Panc1 (cell line): ENCODE measurements around the gene CEBPB. TPM values are rescaled to one million over a fixed set of nuclear protein-coding genes. Genes with fewer than 3 reads are reported as not detected.

Experiments used
- ATAC-seq: fragments of 200-7000 bp; cut with Tn5 transposase; 2 replicates; pipeline ENCODE4 v1.9.1; 2020; ENCODE audit warnings: mild to moderate bottlenecking, moderate library complexity
- BruUV-seq: library from RNA; stranded (reverse); fragments of 400-500 nt; replicated peaks from 2 replicates; lab custom pipeline; 2021; lab: Mats Ljungman, UMichigan
- CTCF ChIA-PET: fragments of 300-600 bp; sonication (Branson Sonifier 250); formaldehyde crosslinking; loops from one replicate; lab custom pipeline; 2022; ENCODE audit warnings: antibody characterized with exemption; lab: Charles Lee
- POLR2A ChIA-PET: fragments of 300-600 bp; sonication (Branson Sonifier 250); formaldehyde crosslinking; loops from one replicate; lab custom pipeline; 2022; ENCODE audit warnings: antibody characterized with exemption; lab: Charles Lee
- DNase-seq: peaks from one replicate; pipeline ENCODE4 v3.0.0-alpha.2; 2010; ENCODE audit warnings: low read depth, low spot score
- H3K27ac ChIP-seq: 2 replicates; pipeline ENCODE4 v1.5.1; 2011; ENCODE audit warnings: mild to moderate bottlenecking, low read length, inconsistent platforms
- H3K27me3 ChIP-seq: fragments of 200-500 bp; sonication (Bioruptor generic); 2 replicates; pipeline ENCODE4 v1.6.0; 2014; ENCODE audit warnings: low read length, inconsistent platforms; ENCODE audit not compliant: control insufficient read depth, insufficient read depth
- H3K36me3 ChIP-seq: fragments of 200-500 bp; sonication (Bioruptor generic); 2 replicates; pipeline ENCODE4 v1.5.1; 2014; ENCODE audit warnings: inconsistent platforms, mild to moderate bottlenecking, low read length, moderate library complexity; ENCODE audit not compliant: control insufficient read depth, insufficient read depth
- H3K4me1 ChIP-seq: 2 replicates; pipeline ENCODE4 v1.5.1; 2011; ENCODE audit warnings: inconsistent platforms, mild to moderate bottlenecking, low read length, moderate library complexity; ENCODE audit not compliant: control insufficient read depth, insufficient read depth
- H3K4me3 ChIP-seq, 2 experiments: 2 replicates each; pipeline ENCODE4 v1.5.1; 2011 to 2012; ENCODE audit warnings: low read depth in 2 of 2, low read length in 2 of 2, mild to moderate bottlenecking in 2 of 2, inconsistent platforms in 1 of 2, moderate library complexity in 1 of 2
- H3K9me3 ChIP-seq: fragments of 200-500 bp; sonication (Bioruptor generic); 2 replicates; pipeline ENCODE4 v1.5.1; 2014; ENCODE audit warnings: low read depth, mild to moderate bottlenecking, inconsistent platforms, low read length, moderate library complexity; ENCODE audit not compliant: control insufficient read depth, insufficient read depth
- CTCF ChIP-seq: fragments of 450-650 bp; IDR thresholded peaks from 2 replicates; pipeline ENCODE4 v1.5.1; 2017; ENCODE audit warnings: mild to moderate bottlenecking
- POLR2AphosphoS5 ChIP-seq: IDR thresholded peaks from 2 replicates; pipeline ENCODE4 v1.6.1; 2012; ENCODE audit warnings: mild to moderate bottlenecking, low read depth, low read length, moderate library complexity
- REST ChIP-seq, 2 experiments: IDR thresholded peaks; 2 replicates each; pipeline ENCODE4 v1.6.1; 2011 to 2012; ENCODE audit warnings: low read depth in 2 of 2, control low read depth in 1 of 2, low read length in 1 of 2, mild to moderate bottlenecking in 1 of 2, moderate library complexity in 1 of 2; ENCODE audit not compliant: insufficient read depth in 1 of 2
- SIN3A ChIP-seq: IDR thresholded peaks from 2 replicates; pipeline ENCODE4 v1.6.1; 2012; ENCODE audit warnings: low read depth, mild to moderate bottlenecking, low read length, moderate library complexity, borderline replicate concordance; ENCODE audit not compliant: insufficient read depth
- TCF7L2 ChIP-seq: IDR thresholded peaks from 2 replicates; pipeline ENCODE4 v1.6.1; 2011; ENCODE audit warnings: mild to moderate bottlenecking, low read depth, low read length, inconsistent platforms
- in situ Hi-C: cut with HindIII; loops from 2 replicates; pipeline ENCODE4 v1.10.0; 2016; ENCODE audit warnings: low sequenced_read_pairs, low pct_unique_long_range_greater_than_20kb
- intact Hi-C: fragments of 100-400 bp; cut with micrococcal nuclease; formaldehyde crosslinking; loops from one replicate; pipeline ENCODE4 v1.10.0; 2022; ENCODE audit not compliant: unreplicated experiment
- total RNA-seq: library from RNA; stranded (reverse); gene quantifications from one replicate; pipeline ENCODE4 v1.2.1, GENCODE V29; 2021; ENCODE audit not compliant: unreplicated experiment

Gene CEBPB
- total RNA-seq, 1 experiment from 2014 or later = 52.1 TPM

- DNase-seq (no peak), ATAC-seq (no peak)
- POLR2A ChIA-PET = interaction anchor here (0.7 kb wide), 1 partner anchor 33 kb away, joined by 3 read pairs; no protein-coding TSS in a partner anchor
- CTCF ChIA-PET = interaction anchor here (0.6 kb wide), 1 partner anchor 118 kb away, joined by 8 read pairs; no protein-coding TSS in a partner anchor
- intact Hi-C loops (no loop called here), in situ Hi-C loops (no loop called here)
- Histone ChIP-seq H3K9me3 (no peaks in the 10 kb centered on the region), H3K4me3 (no peak overlapping the region), H3K4me1 (no peaks in the 10 kb centered on the region), H3K36me3 (no peaks in the 10 kb centered on the region), H3K27ac (no peak overlapping the region), H3K27me3 (no peaks in the 10 kb centered on the region)
- no TSS peak for BruUV-seq
- TF ChIP-seq SIN3A (no peak), CTCF (no peak), TCF7L2 (no peak)
Observed at GRCh38 chr20:50224052-50224451, 33.4 kb downstream of the CEBPB start.

- Histone ChIP-seq H3K9me3 (no peaks in the 10 kb centered on the region), H3K36me3 (no peaks in the 10 kb centered on the region), H3K27me3 (no peaks in the 10 kb centered on the region), H3K4me3 (no peak overlapping the region), H3K4me1 (no peaks in the 10 kb centered on the region), H3K27ac (no peak overlapping the region)
- in situ Hi-C loops = no loop called here
- DNase-seq = no peak
- TF ChIP-seq CTCF = no peak
- TF ChIP-seq POLR2AphosphoS5 = no peak
- no peak for TF ChIP-seq REST (IDR thresholded peaks at IDR 0.05; ENCODE audit: insufficient read depth in 1 of 2, low read depth in 2 of 2, low read length in 1 of 2)
- no peak for TF ChIP-seq SIN3A
- TF ChIP-seq TCF7L2 = no peak
- POLR2A ChIA-PET = interaction anchor here (0.7 kb wide), 1 partner anchor 33 kb away, joined by 3 read pairs; no protein-coding TSS in a partner anchor
- no peak for ATAC-seq
- BruUV-seq = no TSS peak
- CTCF ChIA-PET = no interaction called here
- intact Hi-C loops = no loop called here
Observed at GRCh38 chr20:50224531-50225255, 34.1 kb downstream of the CEBPB start.
